SKM-1 (cell line): ENCODE measurements around the gene MPI.
A peak's percentile ranks its signal among the peaks of the same experiment; 100 is the strongest.
"Not testable (repeated sequence)": the region's sequence is repeated elsewhere in the genome, so short reads cannot be mapped to it uniquely, and the experiment has no call there.

Source experiments
- DNase-seq: peaks from one replicate; lab custom pipeline; 2025; ENCODE audit not compliant: unreplicated experiment; lab: John Stamatoyannopoulos, UW

MPI gene

DNA sequence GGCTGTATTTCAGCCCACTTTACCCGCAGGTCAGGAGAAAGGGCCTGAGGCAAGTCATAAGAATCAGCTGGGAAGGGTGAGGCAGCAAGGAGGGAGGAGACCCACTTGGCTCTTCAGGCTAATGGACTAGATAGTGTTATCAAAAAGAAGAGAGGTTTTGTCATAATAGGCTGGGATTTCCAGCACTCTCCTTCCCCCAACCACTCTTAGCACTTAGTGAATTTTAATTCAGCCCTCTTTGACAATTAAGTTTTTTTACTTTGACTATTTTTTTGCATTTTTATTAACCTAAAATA is 771 bp downstream of the MPI start:
- no peak for DNase-seq

DNA sequence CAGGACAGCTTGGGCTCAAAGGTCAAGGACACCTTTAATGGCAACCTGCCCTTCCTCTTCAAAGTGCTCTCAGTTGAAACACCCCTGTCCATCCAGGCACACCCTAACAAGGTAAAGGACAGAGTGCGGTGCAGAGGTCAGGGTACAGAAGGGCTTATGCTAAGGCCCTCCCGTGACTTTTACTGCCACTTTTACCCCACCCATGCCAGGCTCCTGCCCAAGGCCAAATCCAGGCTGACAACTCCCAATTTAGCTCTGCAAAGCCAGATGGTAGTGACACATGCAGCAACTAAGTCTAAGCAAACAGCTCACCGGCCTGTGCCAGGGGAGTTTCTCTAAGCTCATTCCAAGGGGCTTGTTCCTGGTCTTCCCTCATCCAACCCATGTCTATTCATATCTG is 1.6 kb downstream of the MPI start:
- DNase-seq = no peak

DNA sequence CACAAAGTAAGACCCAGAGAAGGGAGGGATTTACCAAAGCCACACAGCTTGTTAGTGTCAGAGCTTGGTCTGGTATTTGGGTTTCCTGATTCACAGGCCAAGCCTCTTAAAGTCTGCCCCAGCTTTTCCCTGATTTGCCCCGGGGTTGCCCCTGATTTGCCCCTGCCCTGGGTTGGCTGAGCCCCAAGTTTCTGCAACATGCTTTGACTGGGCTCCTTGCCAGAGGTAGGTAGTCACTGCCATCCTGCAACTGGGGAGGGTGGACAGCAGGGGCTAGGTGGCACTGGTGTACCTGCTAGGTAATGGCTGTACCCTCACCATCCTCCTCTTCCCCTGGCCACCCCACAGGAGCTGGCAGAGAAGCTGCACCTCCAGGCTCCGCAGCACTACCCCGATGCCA is 2.5 kb downstream of the MPI start:
- DNase-seq = no peak

DNA sequence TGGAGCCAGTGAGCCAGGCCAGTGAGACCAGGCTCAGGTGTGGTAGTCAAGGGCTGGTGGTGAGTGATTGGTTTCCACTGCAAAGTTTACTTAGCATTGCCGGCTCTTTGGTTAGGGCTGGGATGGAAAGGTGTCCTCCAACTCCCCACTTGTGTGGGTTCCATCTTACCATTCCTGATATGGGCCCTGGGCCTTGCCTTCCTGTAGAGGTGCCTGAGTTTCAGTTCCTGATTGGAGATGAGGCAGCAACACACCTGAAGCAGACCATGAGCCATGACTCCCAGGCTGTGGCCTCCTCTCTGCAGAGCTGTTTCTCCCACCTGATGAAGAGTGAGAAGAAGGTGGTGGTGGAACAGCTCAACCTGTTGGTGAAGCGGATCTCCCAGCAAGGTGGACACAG is 3.1 kb downstream of the MPI start:
- no peak for DNase-seq

GRCh38 chr15:74893627-74894026 is 3.8 kb downstream of the MPI start:
- no peak for DNase-seq

DNA sequence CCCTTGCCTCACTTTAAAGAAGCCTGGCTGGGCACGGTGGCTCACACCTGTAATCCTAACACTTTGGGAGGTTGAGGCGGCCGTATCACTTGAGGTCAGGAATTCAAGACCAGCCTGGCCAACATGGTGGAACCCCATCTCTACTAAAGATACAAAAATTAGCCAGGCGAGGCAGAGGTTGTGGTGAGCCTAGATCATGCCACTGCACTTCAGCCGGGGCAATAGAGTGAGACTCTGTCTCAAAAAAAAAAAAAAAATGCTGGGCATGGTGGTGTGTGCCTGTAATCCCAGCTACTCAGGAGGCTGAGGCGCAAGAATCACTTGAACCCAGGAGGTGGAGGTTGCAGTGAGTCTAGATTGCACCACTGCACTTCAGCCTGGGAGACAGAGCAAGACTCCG is 4.5 kb downstream of the MPI start:
- not testable (repeated sequence) for DNase-seq

- no peak for DNase-seq
Observed at GRCh38 chr15:74895830-74896229, 6.0 kb downstream of the MPI start.

DNA sequence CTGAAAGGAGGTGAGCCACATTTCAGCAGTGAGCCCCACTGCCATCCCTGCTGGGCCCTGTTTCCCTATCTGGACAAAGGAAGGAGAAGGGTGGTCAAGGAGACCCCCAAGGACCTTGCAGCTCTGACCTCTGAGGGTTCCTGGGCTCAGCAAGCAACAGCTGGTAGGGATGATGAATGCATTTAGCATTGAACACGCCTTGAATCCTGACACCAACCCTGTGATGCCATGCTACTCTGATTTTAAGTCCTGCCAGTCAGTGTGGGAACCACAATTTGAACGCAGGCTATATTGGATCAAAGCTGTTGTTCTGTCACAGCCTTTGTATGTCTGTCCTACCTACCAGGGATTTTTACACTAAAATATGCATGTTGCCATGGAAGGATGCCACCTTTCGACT is 6.5 kb downstream of the MPI start:
- DNase-seq = no peak

GRCh38 chr15:74897300-74897701 is 7.5 kb downstream of the MPI start:
- DNase-seq = no peak

DNA sequence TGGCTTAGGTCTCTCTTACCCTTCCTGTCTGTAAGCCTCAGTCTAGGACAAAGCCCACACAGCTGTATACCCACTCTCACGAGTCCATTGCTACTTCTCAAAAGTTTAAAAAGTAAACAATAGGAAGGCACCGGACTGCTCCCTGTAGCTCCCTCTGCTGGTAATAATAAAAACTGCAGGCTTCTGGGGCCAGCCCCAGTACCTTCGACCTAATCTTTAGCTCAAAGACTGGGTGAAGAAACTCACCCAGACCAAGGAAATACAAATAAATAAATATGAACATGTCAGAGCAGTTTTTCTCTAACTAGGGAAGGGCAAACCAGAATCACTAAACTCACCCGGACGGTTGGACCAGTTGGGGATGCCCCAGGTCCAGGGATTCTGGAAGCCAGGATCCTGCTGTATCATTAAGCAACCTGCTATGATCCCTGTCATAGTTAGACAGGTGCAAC is 11.8 kb downstream of the MPI start:
- peak; percentile 59 for DNase-seq

DNA sequence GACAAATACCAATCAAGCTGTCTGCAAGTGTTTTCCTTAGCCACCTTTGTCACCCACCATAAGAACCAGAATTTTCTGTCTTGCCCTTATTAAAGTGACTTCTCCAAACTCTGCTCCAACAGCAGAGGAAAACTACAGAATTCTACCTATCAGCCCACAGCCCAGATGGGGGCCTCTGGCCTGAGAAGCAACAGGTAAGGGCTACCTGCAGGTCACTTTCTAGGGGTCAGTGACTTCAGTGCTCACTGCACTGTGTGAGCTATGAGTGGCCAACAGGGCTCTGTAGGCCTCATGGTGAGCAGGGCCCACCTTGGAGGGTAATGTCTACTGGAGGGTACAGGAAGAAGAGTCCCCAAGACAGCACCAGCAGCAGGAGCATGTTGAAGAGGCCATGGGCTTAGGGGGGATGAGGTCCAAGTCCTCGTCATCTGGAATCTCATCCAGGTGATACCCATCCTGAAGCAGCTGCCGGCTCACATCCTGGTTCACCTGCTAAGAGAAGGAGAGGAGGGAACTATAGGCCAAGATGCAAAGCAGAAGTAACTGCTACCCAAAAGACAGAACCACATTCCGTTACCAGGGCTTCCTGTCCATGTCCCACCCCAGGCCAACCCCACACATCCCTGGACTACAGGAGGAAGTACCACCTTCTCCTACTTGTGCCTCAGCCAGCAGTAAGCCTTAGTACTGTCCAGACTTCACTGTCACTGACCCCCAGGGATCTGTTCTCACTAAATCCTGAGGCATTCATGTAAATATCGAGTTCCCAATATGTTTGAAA is 12.6 kb downstream of the MPI start:
- DNase-seq = no peak

GRCh38 chr15:74903676-74904075 is 13.8 kb downstream of the MPI start:
- DNase-seq = no peak

GRCh38 chr15:74904190-74904805 is 14.5 kb downstream of the MPI start:
- no peak for DNase-seq

- no peak for DNase-seq
Observed at GRCh38 chr15:74906067-74906449, 16.2 kb downstream of the MPI start.

GRCh38 chr15:74906450-74907162 is 16.8 kb downstream of the MPI start, which contains the start of gene FAM219B:
Gene FAM219B, minus strand, starts transcription at chr15:74906851. Its CDS starts 51 bp downstream, at chr15:74906800.
- DNase-seq = peak; percentile 87

- no peak for DNase-seq
Observed at GRCh38 chr15:74907163-74907870, 17.5 kb downstream of the MPI start.

GRCh38 chr15:74908635-74909034 is 18.8 kb downstream of the MPI start:
- DNase-seq = no peak

GRCh38 chr15:74913041-74913440 is 23.2 kb downstream of the MPI start:
- DNase-seq = no peak

GRCh38 chr15:74913799-74914198 is 24.0 kb downstream of the MPI start:
- DNase-seq = not testable (repeated sequence)

DNA sequence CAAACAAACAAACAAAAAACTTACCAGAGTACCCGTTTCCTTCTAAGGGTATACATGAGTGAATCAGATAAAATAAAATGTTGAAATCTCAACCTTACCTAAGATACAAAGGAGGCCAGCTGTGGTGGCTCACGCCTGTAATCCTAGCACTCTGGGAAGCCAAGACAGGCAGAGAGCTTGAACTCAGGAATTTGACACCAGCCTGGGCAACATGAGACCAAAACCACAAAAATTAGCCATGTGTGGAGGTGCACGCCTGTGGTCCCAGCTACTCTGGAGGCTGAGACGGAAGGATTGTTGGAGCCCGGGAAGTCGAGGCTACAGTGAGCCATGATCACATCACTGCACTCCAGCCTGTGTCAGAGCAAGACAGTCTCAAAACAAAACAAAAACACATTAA is 27.8 kb downstream of the MPI start:
- no peak for DNase-seq

GRCh38 chr15:74920456-74920855 is 30.6 kb downstream of the MPI start:
- DNase-seq = no peak

- DNase-seq = no peak
Observed at GRCh38 chr15:74924525-74924924, 34.7 kb downstream of the MPI start.
